HCT116 (cell line): ENCODE measurements around the gene ARHGDIA. TPM values are rescaled to one million over a fixed set of nuclear protein-coding genes. Genes with fewer than 3 reads are reported as not detected.

Experiments used
- ATAC-seq: fragments of 200-7000 bp; cut with Tn5 transposase; 2 replicates; pipeline ENCODE4 v1.9.1; 2020; ENCODE audit warnings: mild to moderate bottlenecking, moderate library complexity
- BruUV-seq: library from RNA; stranded (reverse); fragments of 400-500 nt; replicated peaks from 2 replicates; lab custom pipeline; 2021; lab: Mats Ljungman, UMichigan
- CTCF ChIA-PET: fragments of 300-600 bp; sonication (Branson Sonifier 250); formaldehyde crosslinking; loops from one replicate; lab custom pipeline; 2021; ENCODE audit warnings: antibody characterized with exemption; lab: Charles Lee
- POLR2A ChIA-PET: fragments of 300-600, 350-600 bp; sonication (Branson Sonifier 250); formaldehyde crosslinking; loops from one replicate; lab custom pipeline; 2021; ENCODE audit warnings: antibody characterized with exemption; lab: Charles Lee
- RAD21 ChIA-PET, 2 experiments: fragments of 300-600 bp; sonication (Branson Sonifier 250); formaldehyde crosslinking; loops; one replicate each; lab custom pipeline; 2023; ENCODE audit warnings: low total read pairs in 2 of 2; ENCODE audit not compliant: uncharacterized antibody in 2 of 2, unreplicated experiment in 2 of 2, low non-redundant PET in 1 of 2; lab: Charles Lee
- DNase-seq: peaks from one replicate; pipeline ENCODE4 v3.0.0-alpha.2; 2010; ENCODE audit warnings: low read depth, low spot score
- H2AFZ ChIP-seq: fragments of 200-600 bp; shearing (Covaris generic), sonication (generic); 2 replicates; pipeline ENCODE4 v1.6.1; 2017; ENCODE audit warnings: low read depth, mixed run types, mixed read lengths, antibody characterized with exemption, low read length; ENCODE audit not compliant: poor library complexity, severe bottlenecking
- H3K27ac ChIP-seq: 2 replicates; pipeline ENCODE4 v1.5.1; 2012; ENCODE audit warnings: low read depth, low read length
- H3K27me3 ChIP-seq: fragments of 200-600 bp; sonication (generic); 2 replicates; pipeline ENCODE4 v1.6.1; 2016; ENCODE audit warnings: mixed run types, low read length, mixed read lengths; ENCODE audit not compliant: insufficient read depth
- H3K36me3 ChIP-seq, 2 experiments: fragments of 200-500 bp in 1 of 2; fragments of 200-600 bp in 1 of 2; sonication (Bioruptor generic) in 1 of 2; sonication (generic) in 1 of 2; 2 replicates each; pipeline versions ENCODE4 v1.5.1 to v1.6.1; 2014 to 2016; ENCODE audit warnings: low read length in 2 of 2, inconsistent platforms in 1 of 2, mixed read lengths in 1 of 2, mixed run types in 1 of 2; ENCODE audit not compliant: insufficient read depth in 2 of 2, control insufficient read depth in 1 of 2
- H3K4me1 ChIP-seq, 2 experiments: fragments of 200-600 bp in 1 of 2; sonication (generic) in 1 of 2; 2 replicates each; pipeline versions ENCODE4 v1.5.1 to v1.6.1; 2012 to 2017; ENCODE audit warnings: low read length in 2 of 2, inconsistent platforms in 1 of 2, mild to moderate bottlenecking in 1 of 2, mixed read lengths in 1 of 2, mixed run types in 1 of 2, moderate library complexity in 1 of 2; ENCODE audit not compliant: insufficient read depth in 2 of 2, control insufficient read depth in 1 of 2
- H3K4me2 ChIP-seq: fragments of 200-600 bp; sonication (generic); 2 replicates; pipeline ENCODE4 v1.6.1; 2017; ENCODE audit warnings: mixed run types, low read length, mixed read lengths
- H3K4me3 ChIP-seq, 2 experiments: fragments of 200-600 bp in 1 of 2; sonication (generic) in 1 of 2; replicated peaks in 1 of 2; 2 replicates each; pipeline ENCODE4 v1.5.1; 2011 to 2016; ENCODE audit warnings: low read length in 2 of 2, control low read depth in 1 of 2, low read depth in 1 of 2, mild to moderate bottlenecking in 1 of 2, mixed read lengths in 1 of 2, mixed run types in 1 of 2
- H3K79me2 ChIP-seq: fragments of 200-600 bp; sonication (generic); 2 replicates; pipeline ENCODE4 v1.6.1; 2017; ENCODE audit warnings: mild to moderate bottlenecking, mixed run types, low read length, moderate library complexity, mixed read lengths; ENCODE audit not compliant: insufficient read depth
- H3K9ac ChIP-seq: fragments of 200-600 bp; sonication (generic); 2 replicates; pipeline ENCODE4 v1.6.1; 2016; ENCODE audit warnings: low read length, mixed read lengths
- H3K9me2 ChIP-seq: fragments of 200-600 bp; sonication (generic), shearing (Covaris generic); 2 replicates; pipeline ENCODE4 v1.6.1; 2017; ENCODE audit warnings: mixed run types, mild to moderate bottlenecking, moderate library complexity; ENCODE audit not compliant: insufficient read depth
- H3K9me3 ChIP-seq, 2 experiments: fragments of 200-500 bp in 1 of 2; fragments of 200-600 bp in 1 of 2; sonication (Bioruptor generic) in 1 of 2; sonication (generic) in 1 of 2; 2 replicates each; pipeline ENCODE4 v1.6.1; 2014 to 2017; ENCODE audit warnings: low read length in 2 of 2, mixed read lengths in 2 of 2, inconsistent platforms in 1 of 2, low read depth in 1 of 2, mild to moderate bottlenecking in 1 of 2, mixed run types in 1 of 2, moderate library complexity in 1 of 2; ENCODE audit not compliant: control insufficient read depth in 1 of 2, insufficient read depth in 1 of 2
- H4K20me1 ChIP-seq: fragments of 200-600 bp; sonication (generic), shearing (Covaris generic); 2 replicates; pipeline ENCODE4 v1.6.1; 2017; ENCODE audit warnings: mixed run types, mild to moderate bottlenecking, moderate library complexity; ENCODE audit not compliant: insufficient read depth
- CBX3 ChIP-seq: IDR thresholded peaks from 2 replicates; pipeline ENCODE4 v1.6.1; 2012; ENCODE audit warnings: low read depth
- EGR1 ChIP-seq: IDR thresholded peaks from 2 replicates; pipeline ENCODE4 v1.6.1; 2012; ENCODE audit warnings: low read depth
- ELF1 ChIP-seq: IDR thresholded peaks from 2 replicates; pipeline ENCODE4 v1.6.1; 2012; ENCODE audit warnings: low read depth, borderline replicate concordance
- EZH2 ChIP-seq: fragments of 200-600 bp; sonication (generic); IDR thresholded peaks from 2 replicates; pipeline ENCODE4 v1.6.1; 2017; ENCODE audit warnings: antibody characterized with exemption, mixed run types
- JUND ChIP-seq: IDR thresholded peaks from 2 replicates; pipeline ENCODE4 v1.6.1; 2012
- POLR2A ChIP-seq: IDR thresholded peaks from 2 replicates; pipeline ENCODE4 v1.7.0; 2011; ENCODE audit warnings: borderline replicate concordance; ENCODE audit not compliant: insufficient read depth, insufficient read length; ENCODE audit errors: extremely low read depth
- POLR2AphosphoS5 ChIP-seq: IDR thresholded peaks from 2 replicates; pipeline ENCODE4 v1.6.1; 2011; ENCODE audit warnings: mild to moderate bottlenecking, low read depth, low read length, moderate library complexity
- RAD21 ChIP-seq: IDR thresholded peaks from 2 replicates; pipeline ENCODE4 v1.6.1; 2012; ENCODE audit warnings: low read depth, mild to moderate bottlenecking
- SRF ChIP-seq: IDR thresholded peaks from 2 replicates; pipeline ENCODE4 v1.6.1; 2012; ENCODE audit warnings: low read depth
- TCF7L2 ChIP-seq: IDR thresholded peaks from 2 replicates; pipeline ENCODE4 v1.7.0; 2011; ENCODE audit warnings: borderline replicate concordance, inconsistent platforms; ENCODE audit not compliant: insufficient read depth, insufficient read length; ENCODE audit errors: extremely low read depth
- YY1 ChIP-seq: IDR thresholded peaks from 2 replicates; pipeline ENCODE4 v1.6.1; 2011; ENCODE audit warnings: low read length, low read depth, moderate library complexity, mild to moderate bottlenecking; ENCODE audit not compliant: insufficient replicate concordance; ENCODE audit errors: extremely low read depth
- ZFX ChIP-seq: fragments of 450-650 bp; IDR thresholded peaks from 2 replicates; pipeline ENCODE4 v1.6.1; 2017
- intact Hi-C: fragments of 100-400 bp; cut with micrococcal nuclease; formaldehyde crosslinking; loops from 2 replicates; pipeline ENCODE4 v1.10.0; 2022
- total RNA-seq: library from RNA; stranded (reverse); gene quantifications from one replicate; pipeline ENCODE4 v1.2.1, GENCODE V29; 2021; ENCODE audit not compliant: unreplicated experiment
- TF ChIP-seq, protein P1 (sequence below): IDR thresholded peaks from 2 replicates; pipeline ENCODE4 v1.6.1; 2011; ENCODE audit warnings: mild to moderate bottlenecking, low read length, moderate library complexity; ENCODE audit not compliant: insufficient replicate concordance; ENCODE audit errors: extremely low read depth
- TF ChIP-seq, protein P2 (sequence below), 3 experiments: fragments of 200-600 bp in 1 of 3; sonication (generic) in 1 of 3; IDR thresholded peaks in 2 of 3; conservative IDR thresholded peaks in 1 of 3; 2 replicates each; pipeline ENCODE4 v1.5.1; 2012 to 2017; ENCODE audit warnings: low read depth in 2 of 3, low read length in 2 of 3, antibody characterized with exemption in 1 of 3, borderline replicate concordance in 1 of 3, control low read depth in 1 of 3, mild to moderate bottlenecking in 1 of 3, mixed read lengths in 1 of 3, mixed run types in 1 of 3, moderate library complexity in 1 of 3; ENCODE audit not compliant: insufficient read depth in 1 of 3
- TF ChIP-seq, protein P3 (sequence below): IDR thresholded peaks from 2 replicates; pipeline ENCODE4 v1.6.1; 2012

ARHGDIA gene
- total RNA-seq, 1 experiment from 2014 or later: 554 TPM

DNA sequence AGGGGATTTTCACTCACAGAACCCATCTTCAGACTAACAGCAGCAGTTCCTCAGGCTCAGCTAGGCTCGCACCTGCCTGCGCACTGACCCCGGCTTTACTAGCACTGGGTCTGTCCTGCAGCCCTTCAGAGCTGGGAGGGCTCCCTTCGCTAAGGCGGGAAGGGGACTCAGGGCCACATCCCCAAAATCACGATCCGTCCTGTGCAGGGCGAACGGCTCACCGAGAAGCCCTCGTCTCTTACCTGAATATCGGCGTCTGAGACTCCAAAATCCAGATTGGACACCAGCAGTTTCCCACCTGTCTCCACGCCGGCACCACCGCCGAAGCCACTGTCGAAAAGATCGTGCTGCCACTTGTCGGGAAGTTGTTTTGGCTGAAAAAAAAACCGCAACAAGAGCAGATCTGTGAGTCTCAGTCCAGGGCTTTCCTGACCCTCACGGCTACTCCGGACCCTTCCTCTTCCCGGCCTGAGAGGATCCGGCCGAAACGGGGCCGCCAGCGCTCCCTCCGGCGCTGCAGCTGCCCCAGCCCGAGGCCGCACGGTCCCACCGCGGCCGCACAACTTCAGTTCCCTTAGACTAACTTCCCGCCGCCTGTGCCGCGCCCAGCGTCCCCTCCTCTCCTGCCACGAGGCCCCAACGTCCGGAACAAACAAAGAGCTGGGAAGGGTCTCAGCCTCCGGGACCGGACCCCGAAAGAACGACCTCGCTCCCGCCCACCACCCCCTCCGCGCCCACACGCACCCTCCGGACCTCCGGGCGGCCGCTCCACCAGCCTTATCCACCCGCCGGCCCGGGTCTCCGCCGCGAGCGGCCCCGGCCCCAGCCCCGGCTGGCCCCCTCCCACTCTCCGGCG lies 19.5 kb upstream of the ARHGDIA start:
- intact Hi-C loops: loop anchor here (1.0 kb wide), 1 partner anchor 21 kb away; the partner anchor contains the start of gene PCYT2
- RAD21 ChIA-PET: no interaction called here
- BruUV-seq: TSS peak; percentile 49

DNA sequence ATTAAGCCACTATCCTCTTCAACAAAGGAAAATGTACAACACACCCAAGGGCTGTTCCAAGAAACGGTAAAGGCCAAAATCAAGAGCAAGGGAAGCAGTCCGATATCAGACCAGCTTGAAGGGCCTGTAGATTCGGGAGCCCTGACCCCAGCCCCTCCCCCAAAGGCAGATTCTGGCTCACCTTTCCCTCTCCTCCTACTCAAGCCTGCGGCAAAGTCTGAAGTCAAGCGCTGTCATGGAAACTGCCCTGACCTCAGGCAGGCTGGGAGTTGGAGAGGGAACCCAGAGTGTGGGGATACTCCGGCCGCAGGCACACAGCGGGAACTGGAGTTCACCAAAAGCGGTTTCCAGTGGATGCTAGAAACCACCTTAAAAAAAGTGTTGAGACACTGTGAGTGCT lies 18.5 kb upstream of the ARHGDIA start:
- intact Hi-C loops: no loop called here
- ChIA-PET RAD21 (no interaction called here), POLR2A (no interaction called here), CTCF (no interaction called here)
- H3K79me2 ChIP-seq: peaks cover 91% of the 10 kb centered on the region
- peaks cover 7% of the 10 kb centered on the region; the same call in 1 of the 2 replicates for H4K20me1 ChIP-seq
- DNase-seq: no peak
- no peaks in the 10 kb centered on the region for H3K9me3 ChIP-seq
- no peak overlapping the region for H2AFZ ChIP-seq
- TF ChIP-seq ZFX (no peak), POLR2A (no peak), YY1 (no peak), TCF7L2 (no peak), POLR2AphosphoS5 (no peak), SRF (no peak), EGR1 (no peak), RAD21 (no peak), EZH2 (no peak)
- TF ChIP-seq, protein P1, sequence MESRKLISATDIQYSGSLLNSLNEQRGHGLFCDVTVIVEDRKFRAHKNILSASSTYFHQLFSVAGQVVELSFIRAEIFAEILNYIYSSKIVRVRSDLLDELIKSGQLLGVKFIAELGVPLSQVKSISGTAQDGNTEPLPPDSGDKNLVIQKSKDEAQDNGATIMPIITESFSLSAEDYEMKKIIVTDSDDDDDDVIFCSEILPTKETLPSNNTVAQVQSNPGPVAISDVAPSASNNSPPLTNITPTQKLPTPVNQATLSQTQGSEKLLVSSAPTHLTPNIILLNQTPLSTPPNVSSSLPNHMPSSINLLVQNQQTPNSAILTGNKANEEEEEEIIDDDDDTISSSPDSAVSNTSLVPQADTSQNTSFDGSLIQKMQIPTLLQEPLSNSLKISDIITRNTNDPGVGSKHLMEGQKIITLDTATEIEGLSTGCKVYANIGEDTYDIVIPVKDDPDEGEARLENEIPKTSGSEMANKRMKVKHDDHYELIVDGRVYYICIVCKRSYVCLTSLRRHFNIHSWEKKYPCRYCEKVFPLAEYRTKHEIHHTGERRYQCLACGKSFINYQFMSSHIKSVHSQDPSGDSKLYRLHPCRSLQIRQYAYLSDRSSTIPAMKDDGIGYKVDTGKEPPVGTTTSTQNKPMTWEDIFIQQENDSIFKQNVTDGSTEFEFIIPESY: no peak
- TF ChIP-seq, protein P2, sequence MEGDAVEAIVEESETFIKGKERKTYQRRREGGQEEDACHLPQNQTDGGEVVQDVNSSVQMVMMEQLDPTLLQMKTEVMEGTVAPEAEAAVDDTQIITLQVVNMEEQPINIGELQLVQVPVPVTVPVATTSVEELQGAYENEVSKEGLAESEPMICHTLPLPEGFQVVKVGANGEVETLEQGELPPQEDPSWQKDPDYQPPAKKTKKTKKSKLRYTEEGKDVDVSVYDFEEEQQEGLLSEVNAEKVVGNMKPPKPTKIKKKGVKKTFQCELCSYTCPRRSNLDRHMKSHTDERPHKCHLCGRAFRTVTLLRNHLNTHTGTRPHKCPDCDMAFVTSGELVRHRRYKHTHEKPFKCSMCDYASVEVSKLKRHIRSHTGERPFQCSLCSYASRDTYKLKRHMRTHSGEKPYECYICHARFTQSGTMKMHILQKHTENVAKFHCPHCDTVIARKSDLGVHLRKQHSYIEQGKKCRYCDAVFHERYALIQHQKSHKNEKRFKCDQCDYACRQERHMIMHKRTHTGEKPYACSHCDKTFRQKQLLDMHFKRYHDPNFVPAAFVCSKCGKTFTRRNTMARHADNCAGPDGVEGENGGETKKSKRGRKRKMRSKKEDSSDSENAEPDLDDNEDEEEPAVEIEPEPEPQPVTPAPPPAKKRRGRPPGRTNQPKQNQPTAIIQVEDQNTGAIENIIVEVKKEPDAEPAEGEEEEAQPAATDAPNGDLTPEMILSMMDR (IDR thresholded peaks at IDR 0.05 in 2 of 3, conservative IDR thresholded peaks at IDR 0.05 in 1 of 3; ENCODE audit: borderline replicate concordance in 1 of 3, insufficient read depth in 1 of 3, low read depth in 2 of 3, low read length in 2 of 3): no peak
- TF ChIP-seq, protein P3, sequence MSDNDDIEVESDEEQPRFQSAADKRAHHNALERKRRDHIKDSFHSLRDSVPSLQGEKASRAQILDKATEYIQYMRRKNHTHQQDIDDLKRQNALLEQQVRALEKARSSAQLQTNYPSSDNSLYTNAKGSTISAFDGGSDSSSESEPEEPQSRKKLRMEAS: no peak
- peaks cover 15 to 34% of the 10 kb centered on the region in 2 experiments for H3K4me1 ChIP-seq
- H3K36me3 ChIP-seq: peaks cover 43 to 65% of the 10 kb centered on the region in 2 experiments
- peak overlapping the region; percentile 92 for H3K4me2 ChIP-seq
- peak overlapping the region; percentile 95 to 98 for H3K4me3 ChIP-seq
- H3K27ac ChIP-seq: peak overlapping the region; percentile 97
- no peak for ATAC-seq
- no peaks in the 10 kb centered on the region for H3K27me3 ChIP-seq
- no peaks in the 10 kb centered on the region for H3K9me2 ChIP-seq
- peak overlapping the region; percentile 95 for H3K9ac ChIP-seq
- BruUV-seq: no TSS peak

More for the DNA sequence above, 19.5 kb upstream of the ARHGDIA start:
- Histone ChIP-seq H4K20me1 (peaks cover 7% of the 10 kb centered on the region; the same call in 1 of the 2 replicates), H3K4me1 (peaks cover 15 to 34% of the 10 kb centered on the region in 2 experiments), H3K9ac (peak overlapping the region; percentile 95), H2AFZ (no peak overlapping the region), H3K9me3 (no peaks in the 10 kb centered on the region), H3K36me3 (peaks cover 40 to 62% of the 10 kb centered on the region in 2 experiments), H3K4me2 (peak overlapping the region; percentile 92)
- POLR2A ChIA-PET: no interaction called here
- DNase-seq: no peak
- TF ChIP-seq YY1 (no peak), ELF1 (no peak), CBX3 (no peak), JUND (no peak)
- TF ChIP-seq, all 23 proteins: peak for 0
- peak overlapping the region; percentile 95 to 98 for H3K4me3 ChIP-seq
- peak overlapping the region; percentile 97 for H3K27ac ChIP-seq
- ATAC-seq: no peak
- no peaks in the 10 kb centered on the region for H3K27me3 ChIP-seq
- H3K79me2 ChIP-seq: peaks cover 87% of the 10 kb centered on the region
- CTCF ChIA-PET: no interaction called here
- H3K9me2 ChIP-seq: no peaks in the 10 kb centered on the region
